B cell (primary cell): ENCODE measurements around the gene ATP9A. TPM values are rescaled to one million over a fixed set of nuclear protein-coding genes. Genes with fewer than 3 reads are reported as not detected.

Experiments used
- ATAC-seq: fragments of 200-7000 bp; cut with Tn5 transposase; one replicate; pipeline ENCODE4 v1.10.0; 2021; ENCODE audit warnings: low read depth, mild to moderate bottlenecking, moderate number of reproducible peaks, moderate library complexity
- CTCF ChIA-PET: fragments of 350-600 bp; sonication (Branson Sonifier 250); formaldehyde crosslinking; loops from one replicate; lab custom pipeline; 2021; ENCODE audit warnings: antibody characterized with exemption, inconsistent platforms; lab: Charles Lee
- POLR2A ChIA-PET: fragments of 350-600 bp; sonication (Branson Sonifier 250); formaldehyde crosslinking; loops from one replicate; lab custom pipeline; 2021; ENCODE audit warnings: antibody characterized with exemption; lab: Charles Lee
- DNase-seq: peaks from one replicate; pipeline ENCODE4 v3.0.0; 2013
- H2AFZ ChIP-seq: 2 replicates; pipeline ENCODE4 v1.6.1; 2012; ENCODE audit warnings: mild to moderate bottlenecking, low read depth, low read length; ENCODE audit not compliant: insufficient read depth, poor library complexity, severe bottlenecking
- H3K27ac ChIP-seq, 2 donors: 1 replicate in 1 of 2; 2 replicates in 1 of 2; pipeline ENCODE4 v1.5.1; 2012 to 2013; ENCODE audit warnings: low read length in 2 of 2, mild to moderate bottlenecking in 2 of 2, moderate library complexity in 1 of 2
- H3K27me3 ChIP-seq, 4 experiments: fragments of 200-600 bp in 1 of 4; sonication (generic) in 1 of 4; replicated peaks in 1 of 4; 1 replicate in 2 of 4; 2 replicates in 2 of 4; pipeline versions ENCODE4 v1.6.1 to v1.7.0; 2013 to 2016; ENCODE audit warnings: low read length in 3 of 4, mild to moderate bottlenecking in 2 of 4, mixed read lengths in 1 of 4, moderate library complexity in 1 of 4; ENCODE audit not compliant: insufficient read depth in 4 of 4, control insufficient read depth in 3 of 4; ENCODE audit errors: control extremely low read depth in 1 of 4
- H3K36me3 ChIP-seq, 2 experiments: replicated peaks in 1 of 2; 1 replicate in 1 of 2; 2 replicates in 1 of 2; pipeline versions ENCODE4 v1.6.1 to v1.7.1; 2013; ENCODE audit warnings: low read length in 1 of 2; ENCODE audit not compliant: insufficient read depth in 2 of 2, control insufficient read depth in 1 of 2; ENCODE audit errors: control extremely low read depth in 1 of 2, extremely low read depth in 1 of 2
- H3K4me1 ChIP-seq, 2 donors: fragments of 200-600 bp in 1 of 2; sonication (generic) in 1 of 2; 1 replicate in 1 of 2; 2 replicates in 1 of 2; pipeline versions ENCODE4 v1.5.1 to v1.6.1; 2013 to 2017; ENCODE audit warnings: low read length in 2 of 2; ENCODE audit not compliant: control insufficient read depth in 2 of 2, insufficient read depth in 2 of 2
- H3K4me2 ChIP-seq: replicated peaks from 2 replicates; pipeline ENCODE3; 2012; ENCODE audit warnings: mild to moderate bottlenecking, low read depth, low read length; ENCODE audit not compliant: poor library complexity, severe bottlenecking
- H3K4me3 ChIP-seq, 5 experiments: fragments of 200-600 bp in 1 of 5; sonication (generic) in 1 of 5; 1 replicate in 3 of 5; 2 replicates in 2 of 5; pipeline versions ENCODE4 v1.5.1 to v1.7.0; 2011 to 2016; ENCODE audit warnings: low read length in 4 of 5, mild to moderate bottlenecking in 4 of 5, low read depth in 2 of 5, control low read depth in 1 of 5, moderate library complexity in 1 of 5; ENCODE audit not compliant: insufficient read depth in 1 of 5; ENCODE audit errors: control extremely low read depth in 1 of 5, extremely low read depth in 1 of 5
- H3K79me2 ChIP-seq: fragments of 200-600 bp; sonication (generic); one replicate; pipeline ENCODE4 v1.6.0; 2016; ENCODE audit warnings: low read length; ENCODE audit not compliant: control insufficient read depth, insufficient read depth
- H3K9ac ChIP-seq: fragments of 200-600 bp; sonication (generic); 2 replicates; pipeline ENCODE4 v1.6.1; 2017; ENCODE audit warnings: mild to moderate bottlenecking, low read length, moderate library complexity
- H3K9me3 ChIP-seq, 3 donors: one replicate each; pipeline versions ENCODE4 v1.6.1 to v1.7.1; 2013; ENCODE audit warnings: low read length in 2 of 3; ENCODE audit not compliant: control insufficient read depth in 2 of 3, insufficient read depth in 1 of 3; ENCODE audit errors: control extremely low read depth in 1 of 3
- H4K20me1 ChIP-seq: 2 replicates; pipeline ENCODE4 v1.6.0; 2012; ENCODE audit warnings: mild to moderate bottlenecking, low read length; ENCODE audit not compliant: insufficient read depth, control insufficient read depth, poor library complexity, severe bottlenecking
- H3K27ac Mint-ChIP-seq: one replicate; pipeline ENCODE4 v1.8.0; 2021; ENCODE audit warnings: mixed read lengths
- H3K27me3 Mint-ChIP-seq: one replicate; pipeline ENCODE4 v1.8.0; 2021; ENCODE audit warnings: mixed read lengths
- H3K4me1 Mint-ChIP-seq: one replicate; pipeline ENCODE4 v1.8.0; 2021; ENCODE audit warnings: mixed read lengths
- H3K4me3 Mint-ChIP-seq: one replicate; pipeline ENCODE4 v1.8.0; 2021; ENCODE audit warnings: mixed read lengths
- H3K9me3 Mint-ChIP-seq: one replicate; pipeline ENCODE4 v1.8.0; 2022; ENCODE audit warnings: mixed read lengths; ENCODE audit not compliant: insufficient read depth
- CTCF ChIP-seq: fragments of 200-600 bp; IDR thresholded peaks from one replicate; pipeline ENCODE4 v1.8.0; 2022; ENCODE audit warnings: antibody characterized with exemption, mild to moderate bottlenecking
- EZH2 ChIP-seq: IDR thresholded peaks from 2 replicates; pipeline ENCODE4 v1.6.1; 2012; ENCODE audit warnings: borderline replicate concordance, low read depth, mild to moderate bottlenecking, moderate library complexity, low read length; ENCODE audit not compliant: insufficient read depth, poor library complexity, severe bottlenecking
- WGBS: methylation state at CpG from one replicate; pipeline ENCODE4 v1.1.5; 2013; ENCODE audit warnings: missing lambda C conversion rate; ENCODE audit not compliant: insufficient coverage; 5-methylcytosine and 5-hydroxymethylcytosine counted together
- intact Hi-C: fragments of 100-400 bp; cut with micrococcal nuclease; formaldehyde crosslinking; loops from one replicate; pipeline ENCODE4 v1.10.0; 2022
- polyA plus RNA-seq: library from polyadenylated mRNA; depleted of rRNA; stranded (reverse); fragments of >200 nt; gene quantifications from 2 replicates; pipeline ENCODE4 v1.2.3, GENCODE V29; 2012
- total RNA-seq, 2 donors: library from RNA; stranded (reverse); fragments of 120-200 nt in 1 of 2; gene quantifications; 1 replicate in 1 of 2; 2 replicates in 1 of 2; pipeline versions ENCODE4 v1.2.3 to v1.2.4, GENCODE V29; 2013 to 2022

The ATP9A gene
- total and polyA plus RNA-seq, 2 donors (not counting 1 experiment from before 2014, with no cell fraction given) = 0.13 to 0.22 TPM

GRCh38 chr20:51804754-51805153, 36.6 kb upstream of the ATP9A start:
- no peak overlapping the region for H3K27ac Mint-ChIP-seq
- CTCF ChIA-PET = no interaction called here
- peaks cover 0 to 32% (median 13%) of the 10 kb centered on the region in 4 experiments for H3K27me3 ChIP-seq
- TF ChIP-seq CTCF (no peak), EZH2 (no peak)
- H3K4me3 ChIP-seq = no peak overlapping the region
- peaks cover 13 to 16% of the 10 kb centered on the region in 2 donors for H3K4me1 ChIP-seq
- WGBS = 94% methylated on average over 6 of the region's 7 CpGs
- no peaks in the 10 kb centered on the region for H3K79me2 ChIP-seq
- no peak overlapping the region for H3K9ac ChIP-seq
- ATAC-seq = no peak
- intact Hi-C loops = no loop called here
- peaks cover 11% of the 10 kb centered on the region for H3K4me1 Mint-ChIP-seq
- no peak overlapping the region for H3K4me2 ChIP-seq
- H3K9me3 Mint-ChIP-seq = no peaks in the 10 kb centered on the region
- H4K20me1 ChIP-seq = no peaks in the 10 kb centered on the region
- no peaks in the 10 kb centered on the region for H3K9me3 ChIP-seq
- no peak overlapping the region for H3K27ac ChIP-seq
- no peaks in the 10 kb centered on the region for H3K36me3 ChIP-seq
- DNase-seq = no peak
- no peak overlapping the region for H3K4me3 Mint-ChIP-seq
- no peak overlapping the region for H2AFZ ChIP-seq
- peaks cover 41% of the 10 kb centered on the region for H3K27me3 Mint-ChIP-seq
- POLR2A ChIA-PET = no interaction called here

- H3K27me3 ChIP-seq = peaks cover 0 to 39% (median 19%) of the 10 kb centered on the region in 4 experiments
- H3K9ac ChIP-seq = no peak overlapping the region
- peaks cover 13 to 17% of the 10 kb centered on the region in 2 donors for H3K4me1 ChIP-seq
- CTCF ChIA-PET = no interaction called here
- ATAC-seq (no peak), DNase-seq (no peak)
- no peak overlapping the region for H3K4me3 Mint-ChIP-seq
- H2AFZ ChIP-seq = no peak overlapping the region
- H3K4me1 Mint-ChIP-seq = peaks cover 12% of the 10 kb centered on the region
- intact Hi-C loops = no loop called here
- no peak overlapping the region for H3K27ac ChIP-seq
- H3K4me2 ChIP-seq = no peak overlapping the region
- no peaks in the 10 kb centered on the region for H3K79me2 ChIP-seq
- H3K9me3 Mint-ChIP-seq = no peaks in the 10 kb centered on the region
- no peaks in the 10 kb centered on the region for H3K36me3 ChIP-seq
- no peak overlapping the region for H3K27ac Mint-ChIP-seq
- H3K4me3 ChIP-seq = no peak overlapping the region
- WGBS = 100% methylated on average over 1 of the region's 4 CpGs
- H3K27me3 Mint-ChIP-seq = peaks cover 55% of the 10 kb centered on the region
- no peaks in the 10 kb centered on the region for H4K20me1 ChIP-seq
- TF ChIP-seq EZH2 (no peak), CTCF (no peak)
- no peaks in the 10 kb centered on the region for H3K9me3 ChIP-seq
- POLR2A ChIA-PET = no interaction called here
These were observed 35.1 kb upstream of the ATP9A start for GRCh38 chr20:51803148-51803854.
